Kidney (tissue), 14 donors: ENCODE data around the gene ARPP19. TPM values are rescaled to one million over a fixed set of nuclear protein-coding genes. Genes with fewer than 3 reads are reported as not detected.

Source experiments
- DNase-seq, 5 donors: peaks; one replicate each; pipeline ENCODE4 v3.0.0-alpha.2; 2013 to 2020
- FAIRE-seq: peaks from 2 replicates; lab custom pipeline; 2012; peaks lifted over from hg19 to GRCh38; lab: Jason Lieb, UNC
- H3K27ac ChIP-seq, 2 donors: one replicate each; pipeline ENCODE4 v1.7.0; 2013; ENCODE audit warnings: low read depth in 2 of 2, low read length in 2 of 2, inconsistent platforms in 1 of 2
- H3K27me3 ChIP-seq: one replicate; pipeline ENCODE4 v1.7.1; 2013; ENCODE audit warnings: low read length, inconsistent platforms; ENCODE audit not compliant: control insufficient read depth, insufficient read depth
- H3K36me3 ChIP-seq, 3 donors: one replicate each; pipeline versions ENCODE4 v1.7.0 to v1.7.1; 2013; ENCODE audit warnings: low read length in 3 of 3, control low read depth in 1 of 3, inconsistent platforms in 1 of 3; ENCODE audit not compliant: insufficient read depth in 3 of 3, control insufficient read depth in 2 of 3
- H3K4me1 ChIP-seq, 3 donors: one replicate each; pipeline versions ENCODE4 v1.7.0 to v1.7.1; 2013; ENCODE audit warnings: low read length in 3 of 3, inconsistent platforms in 1 of 3, low read depth in 1 of 3; ENCODE audit not compliant: control insufficient read depth in 2 of 3, insufficient read depth in 2 of 3
- H3K4me3 ChIP-seq, 3 donors: one replicate each; pipeline versions ENCODE4 v1.7.0 to v1.8.1; 2013; ENCODE audit warnings: low read length in 3 of 3, control low read depth in 1 of 3, inconsistent platforms in 1 of 3
- H3K9ac ChIP-seq, 3 donors: one replicate each; pipeline versions ENCODE4 v1.7.0 to v1.7.1; 2013; ENCODE audit warnings: low read length in 3 of 3, control low read depth in 1 of 3, inconsistent platforms in 1 of 3
- H3K9me3 ChIP-seq, 3 donors: one replicate each; pipeline versions ENCODE4 v1.7.0 to v1.7.1; 2013; ENCODE audit warnings: low read length in 3 of 3, control low read depth in 1 of 3, inconsistent platforms in 1 of 3; ENCODE audit not compliant: control insufficient read depth in 2 of 3, insufficient read depth in 1 of 3
- intact Hi-C: fragments of 100-400 bp; cut with DNase I; formaldehyde crosslinking; loops from one replicate; pipeline ENCODE4 v1.11.1; 2022
- polyA plus RNA-seq: library from polyadenylated mRNA; stranded (reverse); fragments of 350-450 nt; fragmentation: Illumina TruSeq; extraction: RNeasy Lipid Tissue Mini Kit (QIAGEN cat#74804); gene quantifications from one replicate; pipeline ENCODE4 v1.2.3, GENCODE V29; 2014; ENCODE audit warnings: low read depth, low replicate concordance; ENCODE audit not compliant: insufficient read depth
- total RNA-seq: library from RNA; stranded (reverse); fragmentation: NEBNext Ultra II Directional; extraction: Animal tissue kit (Norgen Biotek cat#: 25700); gene quantifications from one replicate; pipeline ENCODE4 v1.2.1, GENCODE V29; 2021
- TF ChIP-seq, protein P1 (sequence below): IDR thresholded peaks from 3 replicates; pipeline ENCODE4 v1.5.1; 2012; ENCODE audit warnings: mild to moderate bottlenecking, moderate library complexity, borderline replicate concordance; ENCODE audit not compliant: insufficient read depth; ENCODE audit errors: extremely low read depth
- donor health status: control.
- donor health status: control.
- donor health status: control.
- donor health status: control.
- donor health status: control.
- donor health status: DM: yes; HTN: yes; CAD: no.
- donor health status: Normal renal cell carcinoma (clear cell type).

Gene ARPP19
- total and polyA plus RNA-seq, 2 donors from 2014 or later, result 43.0 to 160 TPM

DNA sequence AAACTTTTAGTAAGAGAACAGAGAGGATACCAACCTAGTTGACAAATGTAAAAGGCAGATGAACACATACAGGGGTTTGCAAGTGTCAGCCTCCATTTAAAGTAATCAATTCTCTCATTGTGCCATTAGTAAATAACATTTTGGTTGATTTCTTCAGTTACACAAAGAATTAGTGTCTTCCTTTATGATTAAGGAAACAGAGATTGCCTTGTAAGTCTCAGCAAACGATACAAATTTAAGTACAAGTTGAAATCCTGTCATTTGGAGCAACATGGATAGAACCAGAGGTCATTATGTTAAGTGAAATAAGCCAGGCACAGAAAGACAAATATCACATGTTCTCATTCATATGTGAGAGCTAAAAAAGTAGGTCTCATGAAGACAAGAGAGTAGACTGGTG is 66.2 kb downstream of the ARPP19 start:
- H3K27me3 ChIP-seq, result no peaks in the 10 kb centered on the region
- TF ChIP-seq, protein P1, sequence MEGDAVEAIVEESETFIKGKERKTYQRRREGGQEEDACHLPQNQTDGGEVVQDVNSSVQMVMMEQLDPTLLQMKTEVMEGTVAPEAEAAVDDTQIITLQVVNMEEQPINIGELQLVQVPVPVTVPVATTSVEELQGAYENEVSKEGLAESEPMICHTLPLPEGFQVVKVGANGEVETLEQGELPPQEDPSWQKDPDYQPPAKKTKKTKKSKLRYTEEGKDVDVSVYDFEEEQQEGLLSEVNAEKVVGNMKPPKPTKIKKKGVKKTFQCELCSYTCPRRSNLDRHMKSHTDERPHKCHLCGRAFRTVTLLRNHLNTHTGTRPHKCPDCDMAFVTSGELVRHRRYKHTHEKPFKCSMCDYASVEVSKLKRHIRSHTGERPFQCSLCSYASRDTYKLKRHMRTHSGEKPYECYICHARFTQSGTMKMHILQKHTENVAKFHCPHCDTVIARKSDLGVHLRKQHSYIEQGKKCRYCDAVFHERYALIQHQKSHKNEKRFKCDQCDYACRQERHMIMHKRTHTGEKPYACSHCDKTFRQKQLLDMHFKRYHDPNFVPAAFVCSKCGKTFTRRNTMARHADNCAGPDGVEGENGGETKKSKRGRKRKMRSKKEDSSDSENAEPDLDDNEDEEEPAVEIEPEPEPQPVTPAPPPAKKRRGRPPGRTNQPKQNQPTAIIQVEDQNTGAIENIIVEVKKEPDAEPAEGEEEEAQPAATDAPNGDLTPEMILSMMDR, result no peak
- H3K4me3 ChIP-seq, result no peak overlapping the region
- H3K9me3 ChIP-seq, result no peaks in the 10 kb centered on the region
- no peak overlapping the region for H3K9ac ChIP-seq
- H3K36me3 ChIP-seq, result no peaks in the 10 kb centered on the region
- H3K4me1 ChIP-seq, result no peaks in the 10 kb centered on the region
- no peak for FAIRE-seq
- no peak for DNase-seq
- H3K27ac ChIP-seq, result no peak overlapping the region
- intact Hi-C loops, result no loop called here

DNA sequence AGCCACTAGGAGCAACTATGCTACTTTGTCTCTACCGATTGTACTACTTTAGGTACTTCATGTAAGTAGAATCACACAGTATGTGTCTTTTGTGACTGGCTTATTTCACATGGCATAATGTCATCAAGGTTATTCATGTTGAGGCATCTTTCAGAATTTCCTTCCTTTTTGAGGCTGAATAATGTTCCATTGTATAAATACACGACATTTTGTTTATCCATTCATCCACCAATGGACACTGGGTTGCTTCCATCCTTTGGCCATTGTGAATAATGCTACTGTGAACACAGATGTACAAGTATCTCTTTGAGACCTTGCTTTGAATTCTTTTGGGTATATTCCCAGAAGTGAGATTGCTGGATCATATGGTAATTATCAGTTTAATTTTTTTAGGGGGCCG is 69.3 kb downstream of the ARPP19 start:
- Histone ChIP-seq H3K27ac (no peak overlapping the region), H3K36me3 (no peaks in the 10 kb centered on the region), H3K4me3 (no peak overlapping the region), H3K9me3 (no peaks in the 10 kb centered on the region), H3K4me1 (no peaks in the 10 kb centered on the region), H3K27me3 (no peaks in the 10 kb centered on the region), H3K9ac (no peak overlapping the region)
- intact Hi-C loops, result no loop called here
- DNase-seq (no peak), FAIRE-seq (no peak)
- TF ChIP-seq, protein P1, result no peak

DNA sequence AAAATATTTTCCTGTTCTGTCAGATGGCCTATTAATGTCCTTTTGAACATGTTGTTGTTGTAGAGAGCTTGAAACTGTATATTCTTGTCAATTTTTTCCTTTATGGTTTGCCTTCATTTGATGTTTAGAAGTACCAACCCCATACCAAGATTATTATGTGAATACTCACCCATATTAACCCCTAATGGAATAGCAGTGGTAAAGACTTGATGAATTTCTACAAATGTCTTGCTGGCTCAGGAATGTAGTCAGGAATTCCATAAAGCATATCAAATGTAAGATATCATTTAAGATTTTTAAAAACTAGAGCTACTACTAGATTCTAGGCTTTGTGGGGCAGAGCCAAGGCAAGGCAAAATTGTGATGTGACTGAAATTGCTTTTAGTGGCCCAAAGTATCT is 70.1 kb downstream of the ARPP19 start:
- H3K27ac ChIP-seq, result no peak overlapping the region
- TF ChIP-seq, protein P1, result no peak
- no peak for DNase-seq
- intact Hi-C loops, result no loop called here
- H3K4me1 ChIP-seq, result no peaks in the 10 kb centered on the region
- no peaks in the 10 kb centered on the region for H3K27me3 ChIP-seq
- no peak for FAIRE-seq
- H3K9me3 ChIP-seq, result no peaks in the 10 kb centered on the region
- H3K9ac ChIP-seq, result no peak overlapping the region
- no peak overlapping the region for H3K4me3 ChIP-seq
- H3K36me3 ChIP-seq, result no peaks in the 10 kb centered on the region

Other genes starting within 250 kb of the ARPP19 start
- gene MYO5A, start 40.1 kb downstream of the ARPP19 start, total RNA-seq, result 32.9 TPM
- gene MYO5A, start 40.1 kb downstream of the ARPP19 start, polyA plus RNA-seq, result 3.5 TPM
- 38.2 TPM for gene ATOSA, start 110.4 kb upstream of the ARPP19 start, total RNA-seq
- gene ATOSA, start 110.4 kb upstream of the ARPP19 start, polyA plus RNA-seq, result 17.3 TPM
- not detected for gene ONECUT1, start 221.3 kb upstream of the ARPP19 start, total RNA-seq
- gene ONECUT1, start 221.3 kb upstream of the ARPP19 start, polyA plus RNA-seq, result not detected